SJSA1 (cell line): ENCODE measurements around the gene NTRK1. TPM values are rescaled to one million over a fixed set of nuclear protein-coding genes. Genes with fewer than 3 reads are reported as not detected.
"Not testable (repeated sequence)": the region's sequence is repeated elsewhere in the genome, so short reads cannot be mapped to it uniquely, and the experiment has no call there.

Experiments used
- DNase-seq, 2 experiments: peaks; one replicate each; pipeline ENCODE4 v3.0.0-alpha.2; 2015 to 2020; ENCODE audit warnings: low spot score in 2 of 2, low read depth in 1 of 2
- H3K27ac ChIP-seq: fragments of 250-450 bp; sonication (Bioruptor Pico); 2 replicates; pipeline ENCODE4 v1.5.1; 2020; ENCODE audit warnings: mild to moderate bottlenecking, moderate library complexity
- H3K27me3 ChIP-seq: fragments of 250-450 bp; sonication (Bioruptor Pico); replicated peaks from 2 replicates; pipeline ENCODE4 v1.5.1; 2020; ENCODE audit warnings: mild to moderate bottlenecking, moderate library complexity
- H3K36me3 ChIP-seq: fragments of 250-450 bp; sonication (Bioruptor Pico); 2 replicates; pipeline ENCODE4 v1.5.1; 2020; ENCODE audit warnings: mild to moderate bottlenecking
- H3K4me1 ChIP-seq: fragments of 250-450 bp; sonication (Bioruptor Pico); replicated peaks from 2 replicates; pipeline ENCODE4 v1.6.1; 2021; ENCODE audit warnings: mild to moderate bottlenecking
- H3K4me3 ChIP-seq: fragments of 250-450 bp; sonication (Bioruptor Pico); 2 replicates; pipeline ENCODE4 v1.5.1; 2020; ENCODE audit warnings: mild to moderate bottlenecking
- H3K9me3 ChIP-seq: fragments of 250-450 bp; sonication (Bioruptor Pico); replicated peaks from 2 replicates; pipeline ENCODE4 v1.5.1; 2020; ENCODE audit warnings: mild to moderate bottlenecking
- total RNA-seq: library from RNA; depleted of rRNA; stranded (reverse); fragments of >200 nt; shearing (Covaris generic); gene quantifications from 2 replicates; pipeline ENCODE4 v1.2.3, GENCODE V29; 2014

The NTRK1 gene
- total RNA-seq, 1 experiment from 2014 or later, result not detected

- DNase-seq, result no peak
- Histone ChIP-seq H3K27ac (no peak overlapping the region), H3K9me3 (0 out of 2 replicates have a peak, but pooled peaks cover 5% of the 10 kb centered on the region), H3K4me3 (no peak overlapping the region), H3K36me3 (no peaks in the 10 kb centered on the region), H3K4me1 (peaks cover 17% of the 10 kb centered on the region), H3K27me3 (peaks cover 41% of the 10 kb centered on the region)
Observed at GRCh38 chr1:156921053-156921529, 60.4 kb downstream of the NTRK1 start.

GRCh38 chr1:156922986-156923669, 62.5 kb downstream of the NTRK1 start:
- Histone ChIP-seq H3K27ac (no peak overlapping the region), H3K27me3 (peaks cover 41% of the 10 kb centered on the region), H3K4me3 (no peak overlapping the region), H3K36me3 (no peaks in the 10 kb centered on the region), H3K4me1 (peaks cover 33% of the 10 kb centered on the region), H3K9me3 (0 out of 2 replicates have a peak, but pooled peaks cover 5% of the 10 kb centered on the region)
- no peak for DNase-seq

- peaks cover 33% of the 10 kb centered on the region for H3K4me1 ChIP-seq
- H3K27ac ChIP-seq, result no peak overlapping the region
- DNase-seq, result no peak
- no peaks in the 10 kb centered on the region for H3K36me3 ChIP-seq
- 0 out of 2 replicates have a peak, but pooled peaks cover 5% of the 10 kb centered on the region for H3K9me3 ChIP-seq
- peaks cover 41% of the 10 kb centered on the region for H3K27me3 ChIP-seq
- H3K4me3 ChIP-seq, result no peak overlapping the region
Observed at GRCh38 chr1:156923670-156924477, 63.2 kb downstream of the NTRK1 start.

GRCh38 chr1:156924478-156925153, 64.0 kb downstream of the NTRK1 start:
- H3K27ac ChIP-seq, result no peak overlapping the region
- no peak for DNase-seq
- peaks cover 41% of the 10 kb centered on the region for H3K27me3 ChIP-seq
- H3K4me1 ChIP-seq, result peaks cover 33% of the 10 kb centered on the region
- H3K36me3 ChIP-seq, result no peaks in the 10 kb centered on the region
- no peak overlapping the region for H3K4me3 ChIP-seq
- H3K9me3 ChIP-seq, result 0 out of 2 replicates have a peak, but pooled peaks cover 5% of the 10 kb centered on the region

- Histone ChIP-seq H3K36me3 (no peaks in the 10 kb centered on the region), H3K9me3 (0 out of 2 replicates have a peak, but pooled peaks cover 3% of the 10 kb centered on the region), H3K4me3 (no peak overlapping the region), H3K27ac (no peak overlapping the region), H3K27me3 (peaks cover 38% of the 10 kb centered on the region), H3K4me1 (peaks cover 27% of the 10 kb centered on the region)
- no peak for DNase-seq
Observed at GRCh38 chr1:156925154-156926010, 64.7 kb downstream of the NTRK1 start.

- Histone ChIP-seq H3K27me3 (peaks cover 30% of the 10 kb centered on the region), H3K4me3 (no peak overlapping the region), H3K9me3 (no peaks in the 10 kb centered on the region), H3K4me1 (peaks cover 25% of the 10 kb centered on the region), H3K27ac (no peak overlapping the region), H3K36me3 (no peaks in the 10 kb centered on the region)
- peak; percentile 70 to 88 for DNase-seq
Observed at GRCh38 chr1:156926175-156926574, 65.5 kb downstream of the NTRK1 start.

- not testable (repeated sequence) for H3K9me3 ChIP-seq, H3K36me3 ChIP-seq, H3K27ac ChIP-seq, H3K4me3 ChIP-seq, DNase-seq
- peaks cover 25% of the 10 kb centered on the region for H3K27me3 ChIP-seq
- peaks cover 29% of the 10 kb centered on the region for H3K4me1 ChIP-seq
Observed at GRCh38 chr1:156926695-156927094, 66.0 kb downstream of the NTRK1 start.

GRCh38 chr1:156927215-156928042, 66.8 kb downstream of the NTRK1 start:
- peak; percentile 77 to 81 for DNase-seq
- H3K27ac ChIP-seq, result no peak overlapping the region
- H3K4me1 ChIP-seq, result peaks cover 32% of the 10 kb centered on the region
- H3K4me3 ChIP-seq, result peak overlapping the region; percentile 22
- H3K9me3 ChIP-seq, result no peaks in the 10 kb centered on the region
- H3K27me3 ChIP-seq, result peaks cover 18% of the 10 kb centered on the region
- no peaks in the 10 kb centered on the region for H3K36me3 ChIP-seq

GRCh38 chr1:156928043-156928602, 67.5 kb downstream of the NTRK1 start:
- Histone ChIP-seq H3K27me3 (peaks cover 11% of the 10 kb centered on the region), H3K4me3 (no peak overlapping the region), H3K36me3 (no peaks in the 10 kb centered on the region), H3K27ac (no peak overlapping the region), H3K4me1 (peaks cover 32% of the 10 kb centered on the region), H3K9me3 (no peaks in the 10 kb centered on the region)
- no peak for DNase-seq

GRCh38 chr1:156929596-156930238, 69.1 kb downstream of the NTRK1 start:
- Histone ChIP-seq H3K27ac (no peak overlapping the region), H3K27me3 (no peaks in the 10 kb centered on the region), H3K9me3 (no peaks in the 10 kb centered on the region), H3K4me1 (peaks cover 32% of the 10 kb centered on the region), H3K36me3 (no peaks in the 10 kb centered on the region), H3K4me3 (no peak overlapping the region)
- no peak for DNase-seq

GRCh38 chr1:156930483-156930882, 69.8 kb downstream of the NTRK1 start:
- Histone ChIP-seq H3K4me1 (peaks cover 32% of the 10 kb centered on the region), H3K4me3 (no peak overlapping the region), H3K27ac (no peak overlapping the region), H3K27me3 (no peaks in the 10 kb centered on the region), H3K36me3 (no peaks in the 10 kb centered on the region), H3K9me3 (no peaks in the 10 kb centered on the region)
- DNase-seq, result no peak
